Measurements from ENCODE around the gene RAB36. TPM values are rescaled to one million over a fixed set of nuclear protein-coding genes. Genes with fewer than 3 reads are reported as not detected.

Gene RAB36
- total and polyA plus RNA-seq, 8 donors = 3.8 to 15.0 (median 10.1) TPM

DNA sequence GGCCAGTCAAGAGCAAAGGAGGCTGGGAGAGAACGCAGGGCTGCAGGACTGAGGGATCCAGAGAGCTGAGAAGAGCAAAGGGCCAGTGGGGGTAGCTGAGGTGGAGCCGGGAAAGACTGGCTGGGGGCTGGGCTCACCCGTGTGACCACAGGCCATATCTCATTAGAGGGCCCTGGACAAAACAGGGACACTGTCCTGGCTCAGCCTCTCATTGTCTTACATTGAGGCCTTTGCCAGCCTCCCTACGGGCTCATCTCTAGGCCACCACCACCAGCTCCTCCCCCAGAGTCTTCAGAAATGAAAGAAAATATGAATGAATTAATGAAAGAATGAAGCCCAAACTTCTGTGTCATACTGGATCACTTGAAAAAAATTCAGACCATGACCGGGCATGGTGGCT, 9.2 kb downstream of the RAB36 start:
- peaks cover 6 to 58% of the 10 kb centered on the region in 2 donors for H3K4me1 ChIP-seq
- ATAC-seq = no peak
- H3K36me3 ChIP-seq = no peaks in the 10 kb centered on the region
- no peak for TF ChIP-seq CTCF (IDR thresholded peaks at IDR 0.05)
- H3K27ac ChIP-seq = peak overlapping the region in 1 of 2 donors; percentile 96
- peak in 1 of 4 donors; percentile 34 for DNase-seq
- H3K27me3 ChIP-seq = no peaks in the 10 kb centered on the region
- intact Hi-C loops (cut with DNase I) = no loop called here
- H3K4me3 ChIP-seq = no peak overlapping the region
- H3K9me3 ChIP-seq = no peaks in the 10 kb centered on the region

- ATAC-seq (no peak), DNase-seq (no peak)
- H3K4me3 ChIP-seq = no peak overlapping the region
- no peaks in the 10 kb centered on the region for H3K27me3 ChIP-seq
- no peaks in the 10 kb centered on the region for H3K9me3 ChIP-seq
- intact Hi-C loops (cut with DNase I) = no loop called here
- H3K36me3 ChIP-seq = no peaks in the 10 kb centered on the region
- H3K4me1 ChIP-seq = peaks cover 6 to 59% of the 10 kb centered on the region in 2 donors
- TF ChIP-seq CTCF (IDR thresholded peaks at IDR 0.05) = no peak
- H3K27ac ChIP-seq = no peak overlapping the region
Measured at GRCh38 chr22:23155143-23155542, 9.9 kb downstream of the RAB36 start.

DNA sequence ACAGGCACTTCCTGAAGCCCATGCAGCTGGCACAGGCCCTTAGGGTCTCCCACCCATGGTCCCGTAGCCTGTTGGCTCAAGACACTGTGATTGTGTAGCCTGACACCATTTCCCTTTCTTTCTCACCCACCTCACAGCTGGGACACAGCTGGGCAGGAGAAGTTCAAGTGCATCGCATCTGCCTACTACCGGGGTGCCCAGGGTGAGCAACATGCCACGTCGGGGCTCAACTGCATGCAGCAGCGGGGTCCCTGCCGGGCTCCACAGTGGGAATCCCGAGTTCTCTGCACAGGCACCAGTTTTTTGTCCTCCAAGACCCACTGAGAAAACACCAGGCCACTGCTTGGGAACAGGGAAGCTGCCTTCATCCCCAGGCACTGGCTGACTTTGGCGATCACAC, 10.6 kb downstream of the RAB36 start:
- no peak overlapping the region for H3K4me3 ChIP-seq
- peaks cover 6 to 53% of the 10 kb centered on the region in 2 donors for H3K4me1 ChIP-seq
- H3K9me3 ChIP-seq = no peaks in the 10 kb centered on the region
- DNase-seq = no peak
- no peak for ATAC-seq
- H3K27ac ChIP-seq = no peak overlapping the region
- H3K36me3 ChIP-seq = no peaks in the 10 kb centered on the region
- intact Hi-C loops (cut with DNase I) = no loop called here
- H3K27me3 ChIP-seq = no peaks in the 10 kb centered on the region
- no peak for TF ChIP-seq CTCF (IDR thresholded peaks at IDR 0.05)

DNA sequence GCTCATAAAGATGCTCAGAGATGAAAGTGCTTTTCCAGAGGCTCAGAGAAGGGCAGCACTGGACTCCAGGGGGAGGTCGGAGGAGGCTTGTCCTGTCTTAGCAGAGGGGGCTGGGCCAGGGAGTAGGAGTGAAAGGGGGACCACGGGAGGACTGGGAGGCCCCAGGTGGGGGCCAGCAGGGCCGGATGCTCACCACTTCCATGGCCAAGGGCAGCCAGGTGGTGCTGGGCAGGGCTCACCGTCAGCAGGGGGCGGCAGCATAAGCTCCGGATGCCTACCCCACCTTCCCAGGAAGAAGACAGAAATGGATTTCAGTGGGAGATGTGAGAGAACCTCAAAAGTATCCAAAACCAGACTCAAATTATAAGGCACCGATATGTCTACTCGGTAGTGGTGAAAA, 11.0 kb downstream of the RAB36 start:
- no peak for ATAC-seq
- Histone ChIP-seq H3K4me3 (no peak overlapping the region), H3K9me3 (no peaks in the 10 kb centered on the region), H3K27ac (peak overlapping the region in 1 of 2 donors; percentile 57), H3K27me3 (no peaks in the 10 kb centered on the region), H3K36me3 (no peaks in the 10 kb centered on the region), H3K4me1 (peaks cover 6 to 48% of the 10 kb centered on the region in 2 donors)
- intact Hi-C loops (cut with DNase I) = no loop called here
- no peak for TF ChIP-seq CTCF (IDR thresholded peaks at IDR 0.05)
- DNase-seq = no peak

DNA sequence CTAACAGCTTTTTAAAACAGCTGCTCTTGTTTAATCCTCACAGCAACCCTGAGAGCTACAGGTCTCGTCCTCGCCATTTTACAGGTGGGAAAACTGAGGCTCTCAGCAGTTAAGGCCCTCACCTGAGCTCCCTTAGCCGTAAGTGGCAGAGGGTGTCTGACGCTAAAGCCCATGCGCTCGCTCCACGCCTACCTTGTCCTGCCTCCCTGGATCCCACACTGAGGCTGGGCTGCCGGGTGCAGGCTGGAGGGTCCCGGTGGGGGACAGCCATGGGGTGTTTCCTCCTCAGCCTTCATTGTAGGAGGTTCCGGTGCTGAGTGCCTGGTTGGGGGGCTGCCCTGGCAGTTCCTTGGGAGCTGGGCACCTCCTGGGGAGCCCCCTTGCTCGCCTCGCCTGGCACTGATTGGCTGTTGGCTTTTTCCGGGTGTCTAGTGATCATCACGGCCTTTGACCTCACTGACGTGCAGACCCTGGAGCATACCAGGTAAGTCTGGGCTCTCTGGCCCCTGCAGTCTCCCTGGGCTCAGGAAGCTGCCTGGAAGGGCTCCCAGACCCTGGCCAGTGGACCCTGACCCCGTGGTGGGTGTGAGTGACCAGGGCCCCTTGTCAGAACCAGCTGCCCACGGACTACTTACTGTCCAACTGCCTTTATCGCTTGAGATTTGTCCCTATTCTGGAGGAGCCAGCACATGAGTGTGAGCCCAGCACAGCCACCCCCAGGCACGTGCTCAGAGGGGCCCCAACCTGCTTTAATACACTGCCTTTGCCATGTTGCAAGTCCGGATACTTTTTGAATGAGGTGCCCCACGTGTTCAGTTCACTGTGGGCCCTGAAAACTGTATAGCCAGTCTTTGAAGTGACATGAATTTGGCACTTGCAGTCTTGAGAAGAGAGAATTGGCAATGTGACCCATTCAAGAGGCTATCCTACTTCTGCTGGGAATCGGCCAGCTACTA, 12.6 kb downstream of the RAB36 start:
- H3K27ac ChIP-seq = peak overlapping the region in 1 of 2 donors; percentile 41
- no peaks in the 10 kb centered on the region for H3K9me3 ChIP-seq
- H3K27me3 ChIP-seq = no peaks in the 10 kb centered on the region
- intact Hi-C loops (cut with DNase I) = no loop called here
- peaks cover 6 to 33% of the 10 kb centered on the region in 2 donors for H3K4me1 ChIP-seq
- TF ChIP-seq CTCF (IDR thresholded peaks at IDR 0.05) = no peak
- peak in 3 of 4 donors; percentile 52 to 63 (median 54) for DNase-seq
- H3K4me3 ChIP-seq = no peak overlapping the region
- peak; percentile 68 for ATAC-seq
- H3K36me3 ChIP-seq = no peaks in the 10 kb centered on the region
